ENCODE results near the gene TAF1C.

DNA sequence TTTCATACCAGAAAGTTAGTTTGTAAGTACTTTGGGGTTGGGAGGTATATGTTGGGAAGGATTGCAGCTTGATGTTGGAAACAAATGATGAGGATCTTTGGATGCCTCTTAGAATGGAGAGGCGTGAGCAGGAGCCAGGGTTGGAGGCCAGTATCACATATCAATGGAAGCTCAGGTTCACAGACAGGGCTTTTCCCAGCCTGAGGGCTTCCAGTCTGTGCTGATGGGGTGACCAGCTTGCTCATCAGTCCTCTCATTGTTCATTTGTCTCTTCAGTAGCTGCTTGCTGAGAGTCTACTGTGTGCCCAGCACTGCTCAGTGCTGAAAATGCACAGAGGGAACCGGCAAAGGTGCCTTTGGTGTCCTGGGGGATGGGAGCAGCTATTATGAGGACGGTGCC is 35.9 kb downstream of the TAF1C start:
- TF ChIP-seq CTCF (IDR thresholded peaks at IDR 0.05; ENCODE audit: low read length) (no peak), EZH2 (optimal IDR thresholded peaks at IDR 0.05; ENCODE audit: low read depth, low read length) (no peak)
